ENCODE results near the gene CPNE5.

Gene CPNE5

GRCh38 chr6:36757943-36758508, 81.2 kb downstream of the CPNE5 start:
- H3K4me3 ChIP-seq (ENCODE audit: low read length): no peak overlapping the region
- no peak for DNase-seq (ENCODE audit: low read depth)
- TF ChIP-seq, protein P1, sequence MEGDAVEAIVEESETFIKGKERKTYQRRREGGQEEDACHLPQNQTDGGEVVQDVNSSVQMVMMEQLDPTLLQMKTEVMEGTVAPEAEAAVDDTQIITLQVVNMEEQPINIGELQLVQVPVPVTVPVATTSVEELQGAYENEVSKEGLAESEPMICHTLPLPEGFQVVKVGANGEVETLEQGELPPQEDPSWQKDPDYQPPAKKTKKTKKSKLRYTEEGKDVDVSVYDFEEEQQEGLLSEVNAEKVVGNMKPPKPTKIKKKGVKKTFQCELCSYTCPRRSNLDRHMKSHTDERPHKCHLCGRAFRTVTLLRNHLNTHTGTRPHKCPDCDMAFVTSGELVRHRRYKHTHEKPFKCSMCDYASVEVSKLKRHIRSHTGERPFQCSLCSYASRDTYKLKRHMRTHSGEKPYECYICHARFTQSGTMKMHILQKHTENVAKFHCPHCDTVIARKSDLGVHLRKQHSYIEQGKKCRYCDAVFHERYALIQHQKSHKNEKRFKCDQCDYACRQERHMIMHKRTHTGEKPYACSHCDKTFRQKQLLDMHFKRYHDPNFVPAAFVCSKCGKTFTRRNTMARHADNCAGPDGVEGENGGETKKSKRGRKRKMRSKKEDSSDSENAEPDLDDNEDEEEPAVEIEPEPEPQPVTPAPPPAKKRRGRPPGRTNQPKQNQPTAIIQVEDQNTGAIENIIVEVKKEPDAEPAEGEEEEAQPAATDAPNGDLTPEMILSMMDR (conservative IDR thresholded peaks at IDR 0.05; ENCODE audit: low read depth, low read length): no peak

GRCh38 chr6:36757206-36757605, 82.0 kb downstream of the CPNE5 start:
- TF ChIP-seq, protein P1 (conservative IDR thresholded peaks at IDR 0.05; ENCODE audit: low read depth, low read length): no peak
- no peak for DNase-seq (ENCODE audit: low read depth)
- H3K4me3 ChIP-seq (ENCODE audit: low read length): no peak overlapping the region

- H3K4me3 ChIP-seq (ENCODE audit: low read length): no peak overlapping the region
- no peak for DNase-seq (ENCODE audit: low read depth)
- TF ChIP-seq, protein P1 (conservative IDR thresholded peaks at IDR 0.05; ENCODE audit: low read depth, low read length): no peak
These were observed 82.5 kb downstream of the CPNE5 start for GRCh38 chr6:36756786-36757185.

DNA sequence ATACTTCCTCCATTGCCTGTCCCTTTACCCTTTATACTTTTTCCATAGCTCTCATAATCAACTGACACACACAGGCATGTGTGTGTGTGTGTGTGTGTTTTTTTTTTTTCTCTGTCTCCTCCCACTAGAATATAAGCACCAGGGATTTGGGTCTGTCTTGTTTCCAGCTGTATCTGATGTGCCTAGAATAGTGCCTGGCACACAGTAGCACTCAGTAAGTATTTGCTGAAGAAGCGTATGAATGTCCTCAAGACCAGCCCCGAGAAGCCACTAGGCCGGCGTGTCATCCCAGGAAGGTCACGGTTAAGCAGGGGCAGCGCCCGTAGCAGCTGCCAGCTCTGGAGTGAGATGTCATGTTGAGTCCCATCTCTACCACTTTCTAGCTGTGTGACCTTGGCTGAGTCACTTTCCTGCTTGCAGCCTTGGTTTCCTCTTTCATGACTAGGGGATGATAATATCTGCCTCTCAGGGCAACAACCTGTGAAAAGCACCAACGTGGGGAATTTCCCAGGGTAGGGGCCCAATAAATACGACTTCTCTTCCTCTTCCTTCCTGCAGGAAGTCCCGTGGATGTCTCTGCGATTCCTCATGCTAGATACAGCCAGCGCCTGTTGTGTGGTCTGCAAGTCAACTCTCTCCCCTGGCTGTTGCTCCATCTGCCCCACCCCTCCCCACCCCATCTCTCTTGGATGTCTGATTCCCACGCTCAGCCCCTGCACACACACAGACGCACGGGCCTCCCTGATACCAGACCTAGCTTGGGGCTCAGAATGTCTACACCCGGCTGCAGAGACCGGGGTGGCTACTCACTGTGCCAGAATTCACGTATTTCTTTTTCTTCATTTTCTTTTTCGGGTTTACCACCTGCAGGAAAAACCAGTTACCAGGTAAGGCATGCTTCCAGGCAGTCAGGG, 83.6 kb downstream of the CPNE5 start:
- no peak overlapping the region for H3K4me3 ChIP-seq (ENCODE audit: low read length)
- DNase-seq (ENCODE audit: low read depth): no peak
- TF ChIP-seq, protein P1 (conservative IDR thresholded peaks at IDR 0.05; ENCODE audit: low read depth, low read length): no peak

DNA sequence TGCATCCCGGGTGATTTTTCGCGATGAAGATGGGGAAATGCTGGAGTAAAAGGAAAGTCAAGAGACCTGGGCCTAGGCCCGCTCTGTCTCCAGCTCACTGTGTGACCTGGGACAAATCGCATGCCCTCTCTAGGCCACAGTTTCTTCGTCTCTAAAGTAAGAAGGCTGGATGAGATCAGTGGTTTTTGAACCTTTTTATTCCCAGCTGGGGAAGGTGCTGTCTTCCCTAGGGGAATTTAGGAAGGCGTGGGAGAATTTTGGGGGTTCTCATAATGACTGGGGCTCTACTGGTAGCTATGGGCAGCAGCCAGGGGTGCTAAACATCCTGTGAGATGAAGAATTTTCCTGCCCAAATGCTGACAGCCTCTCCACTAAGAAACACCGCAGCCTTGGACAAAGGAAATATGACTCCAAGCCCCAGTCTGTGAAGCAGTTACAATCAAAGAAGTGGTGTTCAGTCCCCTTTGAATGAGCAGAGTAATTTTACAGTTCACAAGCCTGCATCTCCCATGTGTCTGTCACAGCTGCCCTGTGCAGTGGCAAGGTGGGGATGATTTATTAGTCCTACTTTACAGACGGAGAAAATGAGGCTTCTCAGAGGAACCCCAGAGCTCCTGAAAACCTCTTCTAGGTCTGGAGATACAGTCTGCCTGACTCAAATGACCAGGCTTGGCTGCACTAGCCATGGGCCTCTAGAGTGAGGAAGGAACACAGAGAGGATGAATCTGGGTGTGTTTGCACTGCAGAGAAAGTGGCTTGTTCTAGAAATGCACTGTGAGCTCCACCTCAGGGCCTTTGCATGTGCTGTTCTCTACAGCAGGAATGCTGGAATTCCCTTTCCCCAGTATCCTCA, 84.4 kb downstream of the CPNE5 start:
- H3K4me3 ChIP-seq (ENCODE audit: low read length): no peak overlapping the region
- no peak for DNase-seq (ENCODE audit: low read depth)
- TF ChIP-seq, protein P1 (conservative IDR thresholded peaks at IDR 0.05; ENCODE audit: low read depth, low read length): no peak

DNA sequence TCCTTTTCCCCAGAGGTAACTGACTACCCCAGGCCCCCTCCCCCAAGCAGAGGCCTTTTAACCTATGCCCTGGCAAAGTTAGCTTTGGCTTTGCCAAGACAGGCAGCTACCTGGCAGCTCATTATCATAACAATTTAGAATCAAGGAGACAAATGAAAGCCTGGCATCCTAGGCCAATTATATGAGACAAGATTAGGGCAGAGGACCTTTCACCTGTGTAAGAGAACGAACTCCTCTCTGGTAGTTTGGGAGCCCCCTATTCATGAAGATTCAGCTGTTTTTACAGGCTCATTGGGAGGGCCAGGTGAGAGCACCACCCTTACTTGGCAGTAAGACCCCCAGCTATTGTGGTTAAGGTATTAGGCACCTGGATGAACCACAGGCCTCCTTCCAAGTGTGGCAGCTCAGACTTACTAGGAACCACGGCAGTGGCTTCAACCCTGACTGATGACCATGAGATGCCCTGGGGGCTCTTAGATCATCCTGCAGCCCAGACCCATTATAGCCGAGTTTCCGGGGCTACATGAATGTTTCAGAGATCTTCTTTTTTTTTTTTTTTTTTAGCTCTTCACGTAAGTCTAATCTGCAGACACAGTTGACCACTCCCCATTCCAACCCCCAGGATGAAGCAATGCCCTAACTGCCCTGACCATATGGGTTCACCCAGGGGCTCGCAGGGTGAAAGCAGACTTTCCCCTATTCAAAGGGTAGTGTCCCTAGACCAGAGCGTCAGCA, 85.4 kb downstream of the CPNE5 start:
- no peak for DNase-seq (ENCODE audit: low read depth)
- H3K4me3 ChIP-seq (ENCODE audit: low read length): no peak overlapping the region
- TF ChIP-seq, protein P1 (conservative IDR thresholded peaks at IDR 0.05; ENCODE audit: low read depth, low read length): no peak
